Measurements from ENCODE around the gene NOPCHAP1. TPM values are rescaled to one million over a fixed set of nuclear protein-coding genes. Genes with fewer than 3 reads are reported as not detected.
"Not testable (repeated sequence)": the region's sequence is repeated elsewhere in the genome, so short reads cannot be mapped to it uniquely, and the experiment has no call there.

The NOPCHAP1 gene
- total and polyA plus RNA-seq, 8 donors: 2.6 to 29.8 (median 10.5) TPM

DNA sequence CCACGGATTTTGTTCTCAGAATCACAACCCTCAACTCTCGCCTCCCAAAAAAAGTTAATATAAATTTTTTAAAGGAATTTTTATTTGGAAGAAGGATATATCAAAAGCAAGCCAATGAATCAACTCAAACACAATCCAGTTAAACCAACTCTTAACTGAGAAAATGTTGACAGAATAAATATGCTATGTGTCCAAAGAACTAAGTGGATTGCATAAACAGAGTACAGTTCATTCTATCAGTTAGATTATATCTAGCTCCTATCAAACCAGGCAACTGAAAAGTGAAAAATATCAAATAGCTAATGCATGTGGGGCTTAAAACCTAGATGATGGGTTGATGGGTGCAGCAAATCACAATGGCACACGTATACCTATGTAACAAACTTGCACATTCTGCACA, 44.7 kb upstream of the NOPCHAP1 start:
- intact Hi-C loops (cut with DNase I; ENCODE audit: low total_unique reads): no loop called here
- Histone ChIP-seq H3K4me1 (peaks cover 0 to 43% (median 20%) of the 10 kb centered on the region in 4 donors), H3K9me3 (no peaks in the 10 kb centered on the region), H3K27me3 (no peaks in the 10 kb centered on the region), H3K36me3 (no peaks in the 10 kb centered on the region), H3K4me3 (no peak overlapping the region), H3K27ac (no peak overlapping the region)
- no peak for TF ChIP-seq POLR2AphosphoS5 (IDR thresholded peaks at IDR 0.05)
- no peak for TF ChIP-seq POLR2A (IDR thresholded peaks at IDR 0.05)
- TF ChIP-seq, protein P1, sequence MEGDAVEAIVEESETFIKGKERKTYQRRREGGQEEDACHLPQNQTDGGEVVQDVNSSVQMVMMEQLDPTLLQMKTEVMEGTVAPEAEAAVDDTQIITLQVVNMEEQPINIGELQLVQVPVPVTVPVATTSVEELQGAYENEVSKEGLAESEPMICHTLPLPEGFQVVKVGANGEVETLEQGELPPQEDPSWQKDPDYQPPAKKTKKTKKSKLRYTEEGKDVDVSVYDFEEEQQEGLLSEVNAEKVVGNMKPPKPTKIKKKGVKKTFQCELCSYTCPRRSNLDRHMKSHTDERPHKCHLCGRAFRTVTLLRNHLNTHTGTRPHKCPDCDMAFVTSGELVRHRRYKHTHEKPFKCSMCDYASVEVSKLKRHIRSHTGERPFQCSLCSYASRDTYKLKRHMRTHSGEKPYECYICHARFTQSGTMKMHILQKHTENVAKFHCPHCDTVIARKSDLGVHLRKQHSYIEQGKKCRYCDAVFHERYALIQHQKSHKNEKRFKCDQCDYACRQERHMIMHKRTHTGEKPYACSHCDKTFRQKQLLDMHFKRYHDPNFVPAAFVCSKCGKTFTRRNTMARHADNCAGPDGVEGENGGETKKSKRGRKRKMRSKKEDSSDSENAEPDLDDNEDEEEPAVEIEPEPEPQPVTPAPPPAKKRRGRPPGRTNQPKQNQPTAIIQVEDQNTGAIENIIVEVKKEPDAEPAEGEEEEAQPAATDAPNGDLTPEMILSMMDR (IDR thresholded peaks at IDR 0.05): no peak
- no peak for TF ChIP-seq EP300 (IDR thresholded peaks at IDR 0.05)
- 48 to 73% (median 58%) methylated on average over 3 of the region's 3 CpGs for WGBS, 5 donors
- no peak for DNase-seq

DNA sequence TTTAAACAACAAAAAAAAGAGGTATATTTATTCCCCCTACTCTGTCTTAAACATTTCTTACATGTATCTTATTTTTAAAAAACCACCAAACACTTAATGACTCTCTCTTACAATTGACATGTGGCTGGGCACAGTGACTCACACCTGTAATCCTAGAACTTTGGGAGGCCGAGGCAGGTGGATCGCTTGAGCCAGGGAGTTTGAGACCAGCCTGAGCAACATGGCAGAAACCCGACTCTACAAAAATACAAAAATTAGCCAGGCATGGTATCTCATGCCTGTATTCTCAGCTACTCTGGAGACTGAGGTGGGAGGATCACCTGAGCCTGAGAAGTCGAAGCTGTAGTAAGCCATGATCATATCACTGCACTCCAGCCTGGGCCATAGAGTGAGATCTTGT, 44.0 kb upstream of the NOPCHAP1 start:
- 87 to 96% (median 92%) methylated on average over 4 of the region's 4 CpGs for WGBS, 5 donors
- no peaks in the 10 kb centered on the region for H3K9me3 ChIP-seq
- peaks cover 0 to 43% (median 20%) of the 10 kb centered on the region in 4 donors for H3K4me1 ChIP-seq
- H3K27ac ChIP-seq: no peak overlapping the region
- TF ChIP-seq, protein P1 (IDR thresholded peaks at IDR 0.05): no peak
- no peak for DNase-seq
- no peaks in the 10 kb centered on the region for H3K36me3 ChIP-seq
- H3K27me3 ChIP-seq: no peaks in the 10 kb centered on the region
- no peak overlapping the region for H3K4me3 ChIP-seq
- intact Hi-C loops (cut with DNase I; ENCODE audit: low total_unique reads): no loop called here

DNA sequence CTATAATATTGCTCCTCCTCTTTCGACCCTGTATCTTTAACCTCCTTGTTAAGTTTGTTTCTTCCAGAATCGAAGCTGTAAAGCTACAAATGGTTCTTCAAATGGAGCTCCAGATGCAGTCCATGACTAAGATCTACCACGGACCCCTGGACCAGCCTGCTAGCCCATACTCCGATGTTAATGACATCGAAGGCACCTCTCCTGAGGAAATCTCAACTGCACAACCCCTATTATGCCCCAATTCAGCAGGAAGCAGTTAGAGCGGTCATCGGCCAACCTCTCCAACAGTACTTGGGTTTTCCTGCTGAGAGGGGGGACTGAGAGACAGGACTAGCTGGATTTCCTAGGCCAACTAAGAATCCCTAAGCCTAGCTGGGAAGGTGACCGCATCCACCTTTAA, 42.7 kb upstream of the NOPCHAP1 start:
- intact Hi-C loops (cut with DNase I; ENCODE audit: low total_unique reads); H3K36me3 ChIP-seq; H3K9me3 ChIP-seq; H3K4me3 ChIP-seq; DNase-seq; H3K27me3 ChIP-seq: not testable (repeated sequence)
- 93 to 98% (median 97%) methylated on average over 8 of the region's 8 CpGs for WGBS, 5 donors
- Histone ChIP-seq H3K27ac (peak overlapping the region; percentile 19 to 85 (median 63)), H3K4me1 (peaks cover 2 to 41% (median 21%) of the 10 kb centered on the region in 4 donors)

DNA sequence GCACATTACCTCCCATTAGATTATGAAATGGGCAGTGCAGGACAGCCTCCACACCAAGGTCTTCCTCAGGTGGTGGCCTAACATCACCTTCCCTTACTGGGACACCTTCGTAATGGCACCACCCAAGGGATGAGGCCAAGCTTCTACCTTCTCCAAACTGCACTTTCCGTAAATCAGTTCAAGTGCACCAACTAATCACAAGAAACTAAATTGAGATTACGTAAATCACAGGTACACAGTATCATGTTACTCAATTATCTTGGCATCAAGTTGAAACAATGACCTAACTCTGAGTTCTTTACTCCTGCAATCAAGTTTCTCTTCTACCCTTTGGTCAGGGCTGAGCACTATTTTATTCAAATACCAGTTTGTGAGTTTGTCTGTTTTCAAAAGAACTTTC, 41.9 kb upstream of the NOPCHAP1 start:
- TF ChIP-seq EP300 (IDR thresholded peaks at IDR 0.05) (no peak), POLR2AphosphoS5 (IDR thresholded peaks at IDR 0.05) (peak; percentile 10 to 67 (median 65))

DNA sequence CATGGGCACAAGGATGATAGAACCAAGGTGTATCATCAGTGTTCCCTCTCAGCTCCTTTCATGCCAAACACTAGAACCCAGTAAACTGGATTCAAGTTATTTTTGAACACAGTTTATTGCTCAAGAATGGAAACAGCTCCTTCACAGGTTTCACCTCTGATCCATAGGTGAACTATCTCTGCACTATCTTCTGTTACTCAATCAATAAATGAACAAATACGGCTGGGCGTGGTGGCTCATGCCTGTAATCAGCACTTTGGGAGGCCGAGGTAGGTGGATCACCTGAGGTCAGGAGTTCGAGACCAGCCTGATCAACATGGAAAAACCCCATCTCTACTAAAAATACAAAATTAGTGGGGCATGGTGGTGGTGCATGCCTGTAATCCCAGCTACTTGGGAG, 37.4 kb upstream of the NOPCHAP1 start:
- H3K36me3 ChIP-seq; intact Hi-C loops (cut with DNase I; ENCODE audit: low total_unique reads); DNase-seq; H3K4me3 ChIP-seq; H3K27me3 ChIP-seq; H3K27ac ChIP-seq; H3K9me3 ChIP-seq: not testable (repeated sequence)
- 46 to 68% (median 57%) methylated on average over 4 of the region's 4 CpGs for WGBS, 5 donors
- H3K4me1 ChIP-seq: peaks cover 6 to 33% (median 13%) of the 10 kb centered on the region in 4 donors

More for the DNA sequence above, 41.9 kb upstream of the NOPCHAP1 start:
- 36 to 68% (median 66%) methylated on average over 3 of the region's 3 CpGs for WGBS, 5 donors
- H3K27me3 ChIP-seq: no peaks in the 10 kb centered on the region
- peak overlapping the region; percentile 51 to 85 (median 77) for H3K27ac ChIP-seq
- DNase-seq: no peak
- no peak overlapping the region for H3K4me3 ChIP-seq
- H3K4me1 ChIP-seq: peaks cover 2 to 34% (median 20%) of the 10 kb centered on the region in 4 donors
- H3K9me3 ChIP-seq: no peaks in the 10 kb centered on the region
- H3K36me3 ChIP-seq: no peaks in the 10 kb centered on the region
- intact Hi-C loops (cut with DNase I; ENCODE audit: low total_unique reads): no loop called here

DNA sequence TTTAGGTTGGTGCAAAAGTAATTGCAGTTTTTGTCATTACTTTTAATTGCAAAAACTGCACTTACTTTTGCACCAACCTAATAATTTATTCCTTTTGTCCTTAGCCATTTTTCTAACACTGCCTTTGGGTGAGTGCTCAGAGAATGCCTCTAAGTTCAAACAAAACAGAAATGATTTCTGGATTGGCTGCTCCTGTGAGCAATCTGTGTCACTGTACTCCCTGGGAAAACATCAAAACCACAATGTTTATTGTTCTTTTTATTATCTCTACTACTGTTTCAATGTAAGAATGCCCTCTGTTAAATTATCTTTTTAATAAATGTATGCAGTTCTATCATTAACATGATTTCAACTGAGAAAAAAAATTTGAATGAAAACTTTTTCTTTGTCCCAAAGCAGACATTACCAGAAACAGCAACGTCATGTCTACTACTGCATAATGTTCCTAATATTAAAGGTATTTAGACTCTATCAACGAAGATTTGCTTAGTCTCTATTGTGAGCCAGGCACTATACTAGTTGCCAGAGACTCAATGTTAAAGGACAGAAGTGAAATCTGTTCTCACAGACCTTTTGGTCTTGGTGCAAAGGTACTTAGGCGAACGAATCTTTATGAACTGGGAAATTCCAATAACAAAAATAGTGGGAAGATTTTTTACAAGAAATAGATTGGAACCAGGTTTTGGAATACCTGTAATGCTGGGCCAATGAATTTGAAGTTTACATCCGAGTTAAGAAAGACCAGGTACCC, 34.2 kb upstream of the NOPCHAP1 start:
- peak overlapping the region in 4 of 5 donors; percentile 61 to 94 (median 86) for H3K27ac ChIP-seq
- WGBS, 5 donors: 36 to 67% (median 53%) methylated on average over 5 of the region's 5 CpGs
- TF ChIP-seq EP300 (IDR thresholded peaks at IDR 0.05) (no peak), POLR2AphosphoS5 (IDR thresholded peaks at IDR 0.05) (peak in 2 of 3 donors; percentile 38 to 70)
- no peaks in the 10 kb centered on the region for H3K36me3 ChIP-seq
- peak in 1 of 2 donors; percentile 42 for DNase-seq
- H3K4me1 ChIP-seq: peaks cover 6 to 50% (median 29%) of the 10 kb centered on the region in 4 donors
- no peaks in the 10 kb centered on the region for H3K9me3 ChIP-seq
- intact Hi-C loops (cut with DNase I; ENCODE audit: low total_unique reads): no loop called here
- no peaks in the 10 kb centered on the region for H3K27me3 ChIP-seq
- H3K4me3 ChIP-seq: no peak overlapping the region

All from stomach (tissue), 9 donors.